Panc1 (cell line): Measurements from ENCODE around the gene AIFM1. TPM values are rescaled to one million over a fixed set of nuclear protein-coding genes. Genes with fewer than 3 reads are reported as not detected.

Experiments used
- ATAC-seq: fragments of 200-7000 bp; cut with Tn5 transposase; 2 replicates; pipeline ENCODE4 v1.9.1; 2020; ENCODE audit warnings: mild to moderate bottlenecking, moderate library complexity
- BruUV-seq: library from RNA; stranded (reverse); fragments of 400-500 nt; replicated peaks from 2 replicates; lab custom pipeline; 2021; lab: Mats Ljungman, UMichigan
- CTCF ChIA-PET: fragments of 300-600 bp; sonication (Branson Sonifier 250); formaldehyde crosslinking; loops from one replicate; lab custom pipeline; 2022; ENCODE audit warnings: antibody characterized with exemption; lab: Charles Lee
- POLR2A ChIA-PET: fragments of 300-600 bp; sonication (Branson Sonifier 250); formaldehyde crosslinking; loops from one replicate; lab custom pipeline; 2022; ENCODE audit warnings: antibody characterized with exemption; lab: Charles Lee
- DNase-seq: peaks from one replicate; pipeline ENCODE4 v3.0.0-alpha.2; 2010; ENCODE audit warnings: low read depth, low spot score
- H3K27ac ChIP-seq: 2 replicates; pipeline ENCODE4 v1.5.1; 2011; ENCODE audit warnings: mild to moderate bottlenecking, low read length, inconsistent platforms
- H3K27me3 ChIP-seq: fragments of 200-500 bp; sonication (Bioruptor generic); 2 replicates; pipeline ENCODE4 v1.6.0; 2014; ENCODE audit warnings: low read length, inconsistent platforms; ENCODE audit not compliant: control insufficient read depth, insufficient read depth
- H3K36me3 ChIP-seq: fragments of 200-500 bp; sonication (Bioruptor generic); 2 replicates; pipeline ENCODE4 v1.5.1; 2014; ENCODE audit warnings: inconsistent platforms, mild to moderate bottlenecking, low read length, moderate library complexity; ENCODE audit not compliant: control insufficient read depth, insufficient read depth
- H3K4me1 ChIP-seq: 2 replicates; pipeline ENCODE4 v1.5.1; 2011; ENCODE audit warnings: inconsistent platforms, mild to moderate bottlenecking, low read length, moderate library complexity; ENCODE audit not compliant: control insufficient read depth, insufficient read depth
- H3K4me3 ChIP-seq, 2 experiments: 2 replicates each; pipeline ENCODE4 v1.5.1; 2011 to 2012; ENCODE audit warnings: low read depth in 2 of 2, low read length in 2 of 2, mild to moderate bottlenecking in 2 of 2, inconsistent platforms in 1 of 2, moderate library complexity in 1 of 2
- H3K9me3 ChIP-seq: fragments of 200-500 bp; sonication (Bioruptor generic); 2 replicates; pipeline ENCODE4 v1.5.1; 2014; ENCODE audit warnings: low read depth, mild to moderate bottlenecking, inconsistent platforms, low read length, moderate library complexity; ENCODE audit not compliant: control insufficient read depth, insufficient read depth
- CTCF ChIP-seq: fragments of 450-650 bp; IDR thresholded peaks from 2 replicates; pipeline ENCODE4 v1.5.1; 2017; ENCODE audit warnings: mild to moderate bottlenecking
- POLR2AphosphoS5 ChIP-seq: IDR thresholded peaks from 2 replicates; pipeline ENCODE4 v1.6.1; 2012; ENCODE audit warnings: mild to moderate bottlenecking, low read depth, low read length, moderate library complexity
- REST ChIP-seq, 2 experiments: IDR thresholded peaks; 2 replicates each; pipeline ENCODE4 v1.6.1; 2011 to 2012; ENCODE audit warnings: low read depth in 2 of 2, control low read depth in 1 of 2, low read length in 1 of 2, mild to moderate bottlenecking in 1 of 2, moderate library complexity in 1 of 2; ENCODE audit not compliant: insufficient read depth in 1 of 2
- SIN3A ChIP-seq: IDR thresholded peaks from 2 replicates; pipeline ENCODE4 v1.6.1; 2012; ENCODE audit warnings: low read depth, mild to moderate bottlenecking, low read length, moderate library complexity, borderline replicate concordance; ENCODE audit not compliant: insufficient read depth
- TCF7L2 ChIP-seq: IDR thresholded peaks from 2 replicates; pipeline ENCODE4 v1.6.1; 2011; ENCODE audit warnings: mild to moderate bottlenecking, low read depth, low read length, inconsistent platforms
- in situ Hi-C: cut with HindIII; loops from 2 replicates; pipeline ENCODE4 v1.10.0; 2016; ENCODE audit warnings: low sequenced_read_pairs, low pct_unique_long_range_greater_than_20kb
- intact Hi-C: fragments of 100-400 bp; cut with micrococcal nuclease; formaldehyde crosslinking; loops from one replicate; pipeline ENCODE4 v1.10.0; 2022; ENCODE audit not compliant: unreplicated experiment
- total RNA-seq: library from RNA; stranded (reverse); gene quantifications from one replicate; pipeline ENCODE4 v1.2.1, GENCODE V29; 2021; ENCODE audit not compliant: unreplicated experiment

Gene AIFM1
- total RNA-seq, 1 experiment from 2014 or later = 96.6 TPM

DNA sequence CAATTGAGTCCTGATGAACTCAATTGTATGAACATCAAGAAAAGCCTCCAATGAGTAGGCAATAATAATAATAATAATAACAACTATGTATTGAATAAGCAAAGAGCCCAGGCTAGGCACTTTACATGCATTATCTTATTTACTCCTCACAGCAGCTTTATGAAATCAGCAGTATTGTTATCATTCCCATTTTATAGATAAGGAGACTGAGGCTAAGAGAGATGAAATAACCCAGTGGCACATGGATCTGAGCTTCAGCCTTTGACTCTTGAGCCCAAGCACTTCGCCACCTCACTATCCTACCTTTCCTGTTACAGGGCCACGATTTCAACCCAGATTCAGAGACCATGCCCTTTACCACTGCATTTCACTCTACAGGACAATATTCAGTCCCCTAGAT is 9.3 kb upstream of the AIFM1 start:
- POLR2A ChIA-PET = no interaction called here

DNA sequence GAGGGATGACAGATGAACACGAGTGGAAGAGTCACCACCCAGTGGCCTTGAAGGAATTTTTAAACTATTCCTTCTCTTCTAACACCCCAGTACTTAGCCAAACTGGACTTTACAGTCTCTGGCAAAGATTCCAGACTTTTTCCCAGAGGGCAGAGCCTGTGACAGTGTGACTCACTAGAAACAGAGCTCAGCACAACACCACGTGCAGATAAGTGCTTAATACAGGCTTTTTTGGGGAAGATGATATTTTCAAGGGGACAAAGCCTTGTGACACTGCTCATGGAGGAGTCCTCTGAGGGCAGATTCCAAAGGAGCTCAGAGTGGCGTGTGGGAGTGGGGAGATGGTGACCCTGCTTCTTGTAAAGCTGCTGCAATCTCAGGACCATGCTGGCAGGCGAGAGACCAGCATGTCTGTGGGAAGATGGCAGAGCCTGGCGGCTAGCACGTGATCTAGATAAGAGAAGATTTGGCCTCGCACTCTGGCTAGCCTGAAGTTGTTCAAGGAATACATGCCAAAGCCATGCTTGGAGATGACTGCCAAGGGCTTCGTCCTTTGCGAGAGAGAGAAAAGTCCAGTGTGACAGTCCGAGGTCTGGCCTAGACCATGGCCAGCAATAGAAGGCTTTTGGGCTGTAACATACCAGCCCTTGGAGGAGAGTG is 8.5 kb upstream of the AIFM1 start:
- no peaks in the 10 kb centered on the region for H3K36me3 ChIP-seq
- TF ChIP-seq POLR2AphosphoS5 (no peak), CTCF (no peak), REST (IDR thresholded peaks at IDR 0.05; ENCODE audit: insufficient read depth in 1 of 2, low read depth in 2 of 2, low read length in 1 of 2) (no peak), SIN3A (no peak), TCF7L2 (no peak)
- no peak overlapping the region for H3K4me3 ChIP-seq
- no peaks in the 10 kb centered on the region for H3K9me3 ChIP-seq
- H3K4me1 ChIP-seq = peaks cover 27% of the 10 kb centered on the region
- ChIA-PET CTCF (interaction anchor here (0.5 kb wide), 1 partner anchor 571 kb away, joined by 5 read pairs; no protein-coding TSS in a partner anchor), POLR2A (no interaction called here)
- in situ Hi-C loops = no loop called here
- no peak for DNase-seq
- ATAC-seq = no peak
- intact Hi-C loops = no loop called here
- no peaks in the 10 kb centered on the region for H3K27me3 ChIP-seq
- no TSS peak for BruUV-seq
- H3K27ac ChIP-seq = peak overlapping the region; percentile 69; the same call in 1 of the 2 replicates

More for the DNA sequence above, 9.3 kb upstream of the AIFM1 start:
- H3K4me1 ChIP-seq = peaks cover 27% of the 10 kb centered on the region
- no peak overlapping the region for H3K27ac ChIP-seq
- no TSS peak for BruUV-seq
- TF ChIP-seq SIN3A (no peak), REST (IDR thresholded peaks at IDR 0.05; ENCODE audit: insufficient read depth in 1 of 2, low read depth in 2 of 2, low read length in 1 of 2) (no peak), CTCF (no peak), TCF7L2 (no peak), POLR2AphosphoS5 (no peak)
- intact Hi-C loops (no loop called here), in situ Hi-C loops (no loop called here)
- no peaks in the 10 kb centered on the region for H3K27me3 ChIP-seq
- CTCF ChIA-PET = no interaction called here
- DNase-seq (no peak), ATAC-seq (no peak)
- H3K36me3 ChIP-seq = no peaks in the 10 kb centered on the region
- H3K9me3 ChIP-seq = no peaks in the 10 kb centered on the region
- H3K4me3 ChIP-seq = no peak overlapping the region
